ENCODE measurements around the gene LHX2. TPM values are rescaled to one million over a fixed set of nuclear protein-coding genes. Genes with fewer than 3 reads are reported as not detected.
"Not testable (repeated sequence)": the region's sequence is repeated elsewhere in the genome, so short reads cannot be mapped to it uniquely, and the experiment has no call there.

LHX2 gene
- total and polyA plus RNA-seq, 2 experiments from 2014 or later = not detected

DNA sequence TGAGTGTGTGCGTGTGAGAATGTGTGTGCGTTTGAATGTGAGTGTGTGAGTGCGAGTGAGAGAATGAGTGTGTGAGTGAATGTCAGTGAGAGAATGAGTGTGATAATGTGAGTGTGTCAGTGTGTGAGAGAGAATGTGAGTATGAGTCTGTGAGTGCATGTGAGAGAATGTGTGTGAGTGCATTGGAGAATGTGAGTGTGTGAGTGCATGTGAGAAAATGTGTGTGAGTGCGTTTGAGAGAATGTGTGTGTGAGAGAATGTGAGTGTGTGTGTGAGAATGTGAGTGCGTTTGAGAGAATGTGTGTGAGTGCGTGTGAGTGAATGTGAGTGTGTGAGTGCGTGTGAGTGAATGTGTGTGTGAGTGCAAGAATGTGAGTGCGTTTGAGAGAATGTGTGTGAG lies 39.0 kb upstream of the LHX2 start:
- H3F3A ChIP-seq (ENCODE audit: insufficient read depth) = peaks cover 7% of the 10 kb centered on the region
- H3K4me3 ChIP-seq = no peak overlapping the region
- H3K4me2 ChIP-seq (ENCODE audit: unreplicated experiment) = no peak overlapping the region
- no peaks in the 10 kb centered on the region for H3K79me2 ChIP-seq (ENCODE audit: insufficient read depth)
- H3K9ac ChIP-seq = no peak overlapping the region
- H3K9me2 ChIP-seq (ENCODE audit: insufficient read depth) = no peaks in the 10 kb centered on the region
- WGBS, 2 experiments (ENCODE audit: low coverage in 1 of 2, low lambda C conversion rate in 2 of 2, missing lambda C conversion rate in 2 of 2) = 80 to 90% methylated on average over 8 of the region's 8 CpGs
- TF ChIP-seq EZH2phosphoT487 (IDR thresholded peaks at IDR 0.05; ENCODE audit: insufficient read depth, low read depth) = no peak
- TF ChIP-seq EZH2 (IDR thresholded peaks at IDR 0.05; ENCODE audit: insufficient read depth, poor library complexity, severe bottlenecking) = no peak
- H4K20me1 ChIP-seq (ENCODE audit: insufficient read depth) = no peaks in the 10 kb centered on the region
- DNase-seq = no peak
- no peaks in the 10 kb centered on the region for H3K36me3 ChIP-seq (ENCODE audit: low read depth)
- H3K27ac ChIP-seq = no peak overlapping the region
- H2AFZ ChIP-seq = no peak overlapping the region
- no peaks in the 10 kb centered on the region for H3K4me1 ChIP-seq (ENCODE audit: insufficient read depth)
- in situ Hi-C loops (cut with MboI) = no loop called here
- no peaks in the 10 kb centered on the region for H3K9me3 ChIP-seq (ENCODE audit: low read depth)
- peaks cover 20% of the 10 kb centered on the region; the same call in 1 of the 2 replicates for H3K27me3 ChIP-seq (replicated peaks; ENCODE audit: insufficient read depth)

DNA sequence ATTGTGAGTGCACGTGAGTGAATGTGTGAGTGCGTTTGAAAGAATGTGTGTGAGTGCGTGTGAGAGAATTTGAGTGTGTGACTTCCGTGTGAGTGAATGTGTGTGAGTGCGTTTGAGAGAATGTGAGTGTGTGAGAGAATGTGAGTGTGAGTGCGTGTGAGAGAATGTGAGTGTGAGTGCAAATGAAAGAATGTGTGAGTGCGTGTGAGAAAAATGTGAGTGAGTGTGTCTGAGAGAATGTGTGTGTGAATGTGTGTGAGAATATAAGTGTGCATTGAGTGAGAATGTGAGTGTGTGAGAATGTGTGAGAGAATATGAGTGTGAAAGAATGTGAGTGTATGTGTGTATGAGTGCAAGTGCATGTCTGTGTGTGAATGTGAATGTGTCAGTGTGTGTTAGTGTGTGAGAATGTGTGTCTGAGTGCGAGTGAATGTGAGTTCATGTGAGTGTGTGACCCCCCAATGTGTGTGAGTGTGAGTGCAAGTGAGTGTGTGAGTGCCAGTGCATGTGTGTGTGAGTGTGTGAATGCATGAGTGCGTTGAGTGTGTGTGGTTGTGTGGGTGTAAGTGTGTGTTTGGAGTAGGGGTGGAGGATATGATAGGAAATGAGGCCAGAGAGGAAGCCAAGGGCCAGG lies 37.9 kb upstream of the LHX2 start:
- DNase-seq = no peak
- Histone ChIP-seq H3K9me3 (ENCODE audit: low read depth) (no peaks in the 10 kb centered on the region), H2AFZ (no peak overlapping the region), H3K9ac (no peak overlapping the region), H3K4me1 (ENCODE audit: insufficient read depth) (no peaks in the 10 kb centered on the region), H3K4me3 (no peak overlapping the region), H3K27me3 (replicated peaks; ENCODE audit: insufficient read depth) (peaks cover 19% of the 10 kb centered on the region; the same call in 1 of the 2 replicates), H3K79me2 (ENCODE audit: insufficient read depth) (no peaks in the 10 kb centered on the region), H3K4me2 (ENCODE audit: unreplicated experiment) (no peak overlapping the region), H4K20me1 (ENCODE audit: insufficient read depth) (no peaks in the 10 kb centered on the region), H3K27ac (no peak overlapping the region), H3K36me3 (ENCODE audit: low read depth) (no peaks in the 10 kb centered on the region), H3K9me2 (ENCODE audit: insufficient read depth) (no peaks in the 10 kb centered on the region), H3F3A (ENCODE audit: insufficient read depth) (peaks cover 7% of the 10 kb centered on the region)
- TF ChIP-seq EZH2 (IDR thresholded peaks at IDR 0.05; ENCODE audit: insufficient read depth, poor library complexity, severe bottlenecking) (no peak), EZH2phosphoT487 (IDR thresholded peaks at IDR 0.05; ENCODE audit: insufficient read depth, low read depth) (no peak)
- in situ Hi-C loops (cut with MboI) = no loop called here
- 64 to 80% methylated on average over 7 to 9 of the region's 9 CpGs for WGBS, 2 experiments (ENCODE audit: low coverage in 1 of 2, low lambda C conversion rate in 2 of 2, missing lambda C conversion rate in 2 of 2)

DNA sequence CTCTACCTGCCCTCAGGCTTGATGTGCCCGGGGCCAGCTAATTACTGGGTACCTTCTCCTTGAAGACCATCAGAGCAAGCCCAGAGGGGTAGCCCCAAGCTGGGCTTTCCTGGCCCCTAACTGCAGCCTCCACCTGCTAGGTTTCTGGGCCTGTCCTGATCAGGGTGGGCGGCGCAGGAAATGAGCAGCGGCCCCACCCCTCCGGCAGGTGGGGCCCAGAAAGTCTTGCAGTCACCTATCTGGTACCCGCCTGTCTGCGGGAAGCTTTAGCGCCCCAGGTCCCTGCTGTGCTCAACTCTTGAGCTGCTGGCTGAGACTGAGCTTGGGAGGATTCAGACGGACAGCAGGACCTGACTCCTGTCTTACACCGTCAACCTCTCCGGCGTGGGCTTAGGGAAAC lies 37.1 kb upstream of the LHX2 start:
- WGBS, 2 experiments (ENCODE audit: low coverage in 1 of 2, low lambda C conversion rate in 2 of 2, missing lambda C conversion rate in 2 of 2) = 72 to 78% methylated on average over 12 of the region's 12 CpGs
- Histone ChIP-seq H3K9me3 (ENCODE audit: low read depth) (no peaks in the 10 kb centered on the region), H3K9ac (no peak overlapping the region), H2AFZ (no peak overlapping the region), H3K9me2 (ENCODE audit: insufficient read depth) (no peaks in the 10 kb centered on the region), H3K79me2 (ENCODE audit: insufficient read depth) (no peaks in the 10 kb centered on the region), H3K4me3 (no peak overlapping the region), H3K27ac (no peak overlapping the region), H4K20me1 (ENCODE audit: insufficient read depth) (no peaks in the 10 kb centered on the region), H3K27me3 (replicated peaks; ENCODE audit: insufficient read depth) (peaks cover 17% of the 10 kb centered on the region; the same call in 1 of the 2 replicates), H3K4me1 (ENCODE audit: insufficient read depth) (no peaks in the 10 kb centered on the region), H3K4me2 (ENCODE audit: unreplicated experiment) (no peak overlapping the region), H3F3A (ENCODE audit: insufficient read depth) (peaks cover 7% of the 10 kb centered on the region), H3K36me3 (ENCODE audit: low read depth) (no peaks in the 10 kb centered on the region)
- in situ Hi-C loops (cut with MboI) = no loop called here
- DNase-seq = no peak
- TF ChIP-seq EZH2 (IDR thresholded peaks at IDR 0.05; ENCODE audit: insufficient read depth, poor library complexity, severe bottlenecking) (no peak), EZH2phosphoT487 (IDR thresholded peaks at IDR 0.05; ENCODE audit: insufficient read depth, low read depth) (no peak)

DNA sequence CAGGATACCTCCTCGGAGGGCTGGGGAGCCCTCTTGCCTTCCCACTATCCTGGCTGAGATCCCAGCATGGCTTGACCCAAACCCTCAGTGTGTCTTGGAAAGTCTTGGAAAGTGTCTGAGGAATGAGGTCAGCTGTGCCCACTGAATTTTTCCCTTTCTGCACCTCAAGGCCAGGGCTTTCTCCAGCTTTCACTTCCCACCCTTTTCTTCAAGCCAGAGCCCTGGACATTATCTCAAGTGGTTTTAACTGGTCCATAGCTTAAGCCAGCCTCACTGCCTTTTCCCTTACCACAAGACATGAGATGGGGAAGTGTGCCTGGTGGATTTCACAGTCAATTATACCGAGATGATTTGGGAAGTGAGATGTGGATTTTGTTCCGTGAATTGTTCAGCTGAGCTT lies 35.7 kb upstream of the LHX2 start:
- Histone ChIP-seq H3K9ac (no peak overlapping the region), H4K20me1 (ENCODE audit: insufficient read depth) (no peaks in the 10 kb centered on the region), H3K9me3 (ENCODE audit: low read depth) (no peaks in the 10 kb centered on the region), H3F3A (ENCODE audit: insufficient read depth) (peaks cover 7% of the 10 kb centered on the region), H3K79me2 (ENCODE audit: insufficient read depth) (no peaks in the 10 kb centered on the region), H3K27me3 (replicated peaks; ENCODE audit: insufficient read depth) (peaks cover 20% of the 10 kb centered on the region), H3K36me3 (ENCODE audit: low read depth) (no peaks in the 10 kb centered on the region), H2AFZ (no peak overlapping the region), H3K4me3 (no peak overlapping the region), H3K4me1 (ENCODE audit: insufficient read depth) (no peaks in the 10 kb centered on the region), H3K27ac (no peak overlapping the region), H3K9me2 (ENCODE audit: insufficient read depth) (no peaks in the 10 kb centered on the region), H3K4me2 (ENCODE audit: unreplicated experiment) (no peak overlapping the region)
- WGBS, 2 experiments (ENCODE audit: low coverage in 1 of 2, low lambda C conversion rate in 2 of 2, missing lambda C conversion rate in 2 of 2) = 48 to 53% methylated on average over 3 of the region's 3 CpGs
- DNase-seq = no peak
- in situ Hi-C loops (cut with MboI) = no loop called here
- no peak for TF ChIP-seq EZH2phosphoT487 (IDR thresholded peaks at IDR 0.05; ENCODE audit: insufficient read depth, low read depth)
- TF ChIP-seq EZH2 (IDR thresholded peaks at IDR 0.05; ENCODE audit: insufficient read depth, poor library complexity, severe bottlenecking) = no peak

- H3K4me1 ChIP-seq (ENCODE audit: insufficient read depth); H3K9ac ChIP-seq; H2AFZ ChIP-seq; H3K36me3 ChIP-seq (ENCODE audit: low read depth); DNase-seq; H3K9me2 ChIP-seq (ENCODE audit: insufficient read depth); H4K20me1 ChIP-seq (ENCODE audit: insufficient read depth); H3K79me2 ChIP-seq (ENCODE audit: insufficient read depth); H3K27ac ChIP-seq; H3K4me2 ChIP-seq (ENCODE audit: unreplicated experiment); in situ Hi-C loops (cut with MboI); H3F3A ChIP-seq (ENCODE audit: insufficient read depth); H3K9me3 ChIP-seq (ENCODE audit: low read depth); H3K4me3 ChIP-seq: not testable (repeated sequence)
- no CpG with 5 or more reads among the region's 9 CpGs for WGBS, 2 experiments (ENCODE audit: low coverage in 1 of 2, low lambda C conversion rate in 2 of 2, missing lambda C conversion rate in 2 of 2)
- H3K27me3 ChIP-seq (replicated peaks; ENCODE audit: insufficient read depth) = peaks cover 27% of the 10 kb centered on the region
These were observed 35.0 kb upstream of the LHX2 start for GRCh38 chr9:123976579-123976978.

Data from GM23248 (cell line).